ENCODE data around the gene STEAP4.

Gene STEAP4
- total RNA-seq = 0 to 6.7 (median 0.20) reads per million in 17 experiments

DNA sequence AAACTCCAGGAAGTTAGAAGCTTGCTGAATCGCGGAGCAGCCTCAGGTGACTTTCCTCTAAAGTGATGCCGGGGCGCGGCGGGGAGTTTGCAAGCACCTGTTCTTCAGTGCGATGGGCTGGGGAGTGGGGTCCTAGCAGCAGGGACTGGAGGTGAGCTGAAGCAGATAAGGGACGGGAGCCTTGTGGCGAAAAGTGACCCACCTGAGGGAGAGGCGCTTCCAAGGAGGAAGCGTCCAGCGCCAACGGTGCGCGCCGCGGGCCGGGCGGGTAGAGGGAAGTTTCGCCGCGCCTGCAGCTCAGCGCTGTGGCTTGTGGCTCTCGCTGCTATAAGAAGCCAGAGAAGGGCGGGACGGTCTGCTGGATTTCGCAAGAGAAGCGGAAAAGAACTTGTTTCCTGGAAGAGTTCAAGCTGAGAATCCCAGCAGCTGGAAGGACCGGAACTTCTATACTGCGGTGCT, at the start of gene STEAP4:
Gene STEAP4, minus strand, starts transcription at position 305 of the 459 bp plus-strand sequence. CDS start 22,625 bp downstream, outside the sequence.
- DNase-seq = peak; percentile 80 to 91 (median 88)

DNA sequence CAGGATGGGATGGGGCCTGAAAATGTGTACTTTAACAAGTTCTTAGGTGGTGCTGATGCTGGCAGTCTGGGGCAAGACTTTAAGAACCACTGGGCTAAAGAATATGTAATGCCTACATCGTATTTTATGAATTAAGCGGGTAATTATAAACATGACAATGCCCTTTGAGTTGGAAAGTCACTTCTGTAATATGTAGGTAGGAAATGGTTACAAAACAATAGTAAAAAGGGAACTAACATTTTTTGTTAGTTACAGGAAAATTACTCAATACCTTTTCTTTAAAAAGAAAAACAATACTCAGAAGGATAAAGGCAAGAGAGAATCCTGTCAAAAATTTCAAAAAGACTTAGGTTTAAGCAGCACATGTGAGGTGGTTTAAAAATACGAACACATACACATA, 48.3 kb upstream of the STEAP4 start:
- DNase-seq = peak in 3 of 4 experiments; percentile 3 to 73 (median 61)

DNA sequence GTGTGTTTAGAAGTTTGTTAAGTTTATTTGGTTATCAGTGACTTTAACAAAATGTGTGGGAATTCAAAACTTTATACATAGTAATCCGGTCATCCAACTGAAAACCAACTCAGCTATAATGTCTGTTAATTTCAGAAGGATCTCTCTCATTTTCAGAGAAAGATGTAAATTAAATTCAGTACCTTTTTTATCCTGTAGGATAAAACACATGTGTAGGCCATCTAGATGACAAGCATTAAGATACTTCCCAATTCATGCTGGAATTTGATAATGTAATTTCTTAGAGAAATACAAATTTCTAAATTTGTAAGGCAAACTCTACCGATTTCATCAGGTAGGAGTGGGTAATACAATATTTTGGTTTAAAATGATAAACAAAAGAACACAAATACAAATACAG, 43.4 kb upstream of the STEAP4 start:
- no peak for DNase-seq

DNA sequence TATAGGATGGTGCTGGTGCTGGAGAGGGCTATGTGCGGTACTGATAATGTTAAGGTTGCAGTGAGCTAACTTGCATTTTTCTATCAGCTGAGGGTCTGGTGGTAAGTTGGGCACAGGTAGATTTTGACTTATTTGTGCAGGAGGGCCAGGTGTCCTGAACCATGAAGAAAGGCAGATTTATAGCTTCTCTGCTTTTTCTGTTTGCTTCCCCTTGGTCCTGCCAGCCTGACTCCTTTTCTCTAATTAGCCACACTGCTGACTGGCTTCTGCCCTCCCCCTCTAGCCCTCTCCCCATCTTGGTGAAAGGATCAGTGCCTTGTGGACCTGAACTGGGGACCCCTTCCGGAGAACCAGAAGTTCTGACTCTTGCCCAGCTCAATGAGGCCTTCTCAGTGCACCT, 40.8 kb upstream of the STEAP4 start:
- DNase-seq = no peak

DNA sequence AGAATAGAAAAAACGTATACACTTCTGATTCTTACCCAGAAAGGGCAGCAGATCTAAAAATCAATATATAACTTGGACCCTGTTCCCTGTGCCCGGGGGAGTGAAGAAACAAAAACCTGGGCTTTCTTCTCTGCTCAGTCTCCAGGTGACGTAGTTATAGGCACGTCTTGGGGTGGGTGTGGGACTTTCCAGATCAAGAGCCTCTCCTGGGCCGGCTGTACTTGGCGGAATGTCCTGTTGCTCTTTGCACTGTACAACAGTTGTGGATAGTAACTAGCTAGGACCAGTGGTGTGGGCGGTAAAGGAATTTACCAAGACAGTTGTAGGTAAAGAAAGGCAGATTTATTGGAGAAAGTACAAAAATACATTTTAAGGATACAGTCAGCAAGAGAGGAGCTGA, 40.4 kb upstream of the STEAP4 start:
- DNase-seq = no peak

DNA sequence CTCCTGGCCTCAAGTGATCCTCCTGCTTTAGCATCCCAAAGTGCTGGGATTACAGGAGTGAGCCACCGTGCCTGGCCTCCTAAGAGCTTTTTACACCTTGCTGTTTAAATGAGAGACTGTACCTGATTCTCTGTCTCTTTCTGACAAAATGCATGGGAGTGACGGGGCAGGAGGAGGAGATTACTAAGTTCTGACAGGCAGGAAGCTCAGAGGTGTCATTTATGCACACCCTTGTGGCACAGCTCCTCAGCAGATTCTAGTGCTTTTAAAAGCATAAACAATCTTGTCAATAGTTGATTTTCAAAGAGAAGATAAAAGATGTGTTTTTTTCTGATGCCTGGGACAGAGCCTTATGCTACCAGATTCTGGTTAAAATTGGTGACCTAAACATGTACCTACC, 39.7 kb upstream of the STEAP4 start:
- DNase-seq = no peak

DNA sequence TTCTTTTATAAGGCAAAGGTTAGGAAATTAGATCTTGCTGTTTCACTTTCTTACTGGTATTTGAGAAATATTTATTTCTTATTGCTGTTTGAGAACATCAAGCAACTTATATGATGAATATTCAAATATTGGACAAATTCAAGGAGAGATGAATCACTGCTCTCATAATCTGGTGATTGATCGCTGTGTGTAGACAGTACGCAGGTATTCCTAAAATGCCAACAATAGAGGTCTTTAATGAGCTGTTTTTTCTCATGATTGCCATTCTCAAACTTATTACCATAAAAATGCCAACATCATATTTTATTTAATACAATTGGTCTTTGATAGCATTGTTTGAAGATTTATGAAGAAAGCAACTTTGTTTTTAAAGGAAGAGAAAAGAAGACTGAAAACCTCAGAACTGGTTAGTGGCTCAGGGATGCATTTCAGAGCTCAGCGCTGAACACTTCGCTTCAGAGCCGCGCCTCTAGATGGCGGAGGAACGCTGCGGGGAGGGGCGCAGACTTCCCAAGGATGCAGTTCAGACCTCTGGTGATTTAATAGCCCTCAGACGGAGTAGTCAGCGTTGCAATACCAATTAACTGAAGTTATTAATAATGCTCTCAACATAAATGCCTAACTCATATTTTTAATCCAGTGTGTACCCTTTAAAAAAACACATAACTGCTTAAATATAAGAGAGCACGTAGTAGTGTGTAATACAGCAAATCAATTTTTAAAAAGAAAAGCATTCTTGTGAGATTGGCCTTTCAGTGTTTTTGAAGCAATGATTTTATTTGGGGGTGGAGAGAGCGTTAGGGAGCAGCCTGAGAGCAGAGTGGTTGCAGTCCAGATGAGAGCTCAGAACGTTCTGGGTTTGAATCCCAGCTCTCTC, 38.5 kb upstream of the STEAP4 start:
- peak; percentile 27 to 69 (median 57) for DNase-seq

DNA sequence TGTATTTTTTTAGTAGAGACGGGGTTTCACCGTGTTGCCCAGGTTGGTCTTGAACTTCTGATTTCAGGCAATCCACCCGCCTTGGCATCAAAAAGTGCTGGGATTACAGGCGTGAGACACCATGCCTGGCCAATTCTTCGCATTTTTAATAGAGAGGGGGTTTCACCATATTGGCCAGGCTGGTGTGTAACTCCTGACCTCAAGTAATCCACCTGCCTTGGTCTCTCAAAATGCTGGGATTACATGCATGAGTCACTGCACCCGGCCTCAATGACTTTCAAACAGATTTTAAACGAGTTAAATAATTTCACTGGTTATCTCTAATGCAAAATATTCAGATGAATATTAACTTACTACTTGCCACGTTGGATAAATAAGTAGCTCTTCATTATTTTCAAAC, 37.6 kb upstream of the STEAP4 start:
- DNase-seq = no peak

DNA sequence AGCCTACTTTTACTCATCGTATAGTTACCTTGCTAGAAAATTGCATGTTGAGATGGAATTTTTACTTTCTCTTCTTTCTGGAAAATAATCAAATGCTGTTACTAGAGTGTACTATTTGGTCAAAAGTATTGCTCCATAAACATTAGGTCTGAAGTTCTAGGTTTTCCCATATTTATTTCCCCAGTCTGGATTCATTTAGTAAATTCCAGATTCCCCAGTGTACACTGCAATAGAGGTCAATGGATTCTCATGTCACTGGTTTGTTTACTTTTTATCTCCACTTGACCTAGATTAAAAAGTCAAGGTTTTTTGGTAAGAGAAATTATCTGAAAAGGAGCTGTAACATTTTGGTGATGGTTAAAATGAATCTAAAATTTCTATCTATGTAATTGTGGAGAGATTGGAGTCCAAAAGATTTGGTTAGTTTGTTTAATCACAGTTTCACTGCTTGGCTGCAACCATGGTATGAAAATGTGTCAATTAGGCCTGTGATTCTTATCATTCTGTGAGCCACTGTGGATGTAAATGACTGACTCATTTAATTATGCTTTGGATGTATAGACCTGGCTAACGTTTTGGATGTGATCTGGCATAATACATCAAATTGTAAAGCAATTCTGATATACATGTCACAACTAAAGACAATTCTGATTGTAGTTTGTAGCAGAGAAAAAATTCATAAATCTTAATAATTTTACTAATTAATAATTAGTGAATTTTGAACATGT, 32.7 kb upstream of the STEAP4 start:
- DNase-seq = no peak

DNA sequence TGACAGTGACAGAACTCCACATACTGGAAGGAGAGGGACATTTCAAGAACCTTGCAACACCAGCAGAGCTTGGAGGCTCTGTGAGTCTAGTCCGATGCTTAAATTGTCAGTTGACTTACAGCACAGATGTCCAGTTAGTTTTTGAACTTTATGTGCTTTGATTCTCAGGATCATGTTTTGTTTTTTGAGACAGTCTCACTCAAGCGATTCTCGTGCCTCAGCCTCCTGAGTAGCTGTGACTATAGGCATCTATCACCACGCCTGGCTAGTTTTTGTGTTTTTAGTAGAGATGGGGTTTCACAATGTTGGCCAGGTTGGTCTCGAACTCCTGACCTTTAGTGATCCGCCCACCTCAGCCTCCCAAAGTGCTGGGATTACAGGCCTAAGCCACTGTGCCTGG, 31.8 kb upstream of the STEAP4 start:
- DNase-seq = no peak

DNA sequence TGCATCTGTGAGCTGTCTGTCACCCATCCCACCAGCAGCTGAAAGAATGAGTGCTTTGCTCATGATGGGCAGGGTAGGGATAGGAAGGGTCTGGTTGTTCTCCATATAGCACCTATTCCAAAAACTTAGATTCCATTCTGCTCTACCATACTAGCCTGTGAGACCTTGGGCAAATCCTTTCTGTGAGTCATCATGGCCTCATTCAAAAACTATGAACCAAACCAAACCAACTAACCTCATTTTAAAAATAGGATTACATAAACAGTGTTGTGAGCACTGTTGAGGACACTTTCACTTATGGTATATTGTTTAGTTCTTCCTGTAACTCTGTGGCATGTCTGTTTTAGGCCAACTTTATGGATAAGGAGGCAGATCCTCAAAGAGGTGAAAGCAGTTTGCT, 30.9 kb upstream of the STEAP4 start:
- DNase-seq = no peak

DNA sequence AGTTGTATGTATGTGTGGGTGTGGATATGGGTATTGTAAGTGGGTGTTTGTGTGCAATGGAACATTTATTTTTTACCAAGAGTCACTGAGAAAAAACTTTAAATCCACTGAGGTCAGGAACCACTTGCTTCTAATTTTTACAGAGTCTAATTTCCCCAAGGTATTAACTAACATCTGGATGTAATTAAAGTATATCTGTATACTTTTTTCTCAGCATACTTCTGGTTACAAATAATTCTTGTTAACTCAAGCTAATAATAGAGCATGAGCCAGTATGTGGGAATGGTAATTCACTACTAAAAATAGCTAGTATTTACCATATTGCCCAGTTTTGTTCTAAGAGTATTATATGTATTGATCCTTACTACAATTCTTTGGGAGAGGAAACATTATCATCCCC, 24.6 kb upstream of the STEAP4 start:
- peak in 1 of 4 experiments; percentile 15 for DNase-seq

DNA sequence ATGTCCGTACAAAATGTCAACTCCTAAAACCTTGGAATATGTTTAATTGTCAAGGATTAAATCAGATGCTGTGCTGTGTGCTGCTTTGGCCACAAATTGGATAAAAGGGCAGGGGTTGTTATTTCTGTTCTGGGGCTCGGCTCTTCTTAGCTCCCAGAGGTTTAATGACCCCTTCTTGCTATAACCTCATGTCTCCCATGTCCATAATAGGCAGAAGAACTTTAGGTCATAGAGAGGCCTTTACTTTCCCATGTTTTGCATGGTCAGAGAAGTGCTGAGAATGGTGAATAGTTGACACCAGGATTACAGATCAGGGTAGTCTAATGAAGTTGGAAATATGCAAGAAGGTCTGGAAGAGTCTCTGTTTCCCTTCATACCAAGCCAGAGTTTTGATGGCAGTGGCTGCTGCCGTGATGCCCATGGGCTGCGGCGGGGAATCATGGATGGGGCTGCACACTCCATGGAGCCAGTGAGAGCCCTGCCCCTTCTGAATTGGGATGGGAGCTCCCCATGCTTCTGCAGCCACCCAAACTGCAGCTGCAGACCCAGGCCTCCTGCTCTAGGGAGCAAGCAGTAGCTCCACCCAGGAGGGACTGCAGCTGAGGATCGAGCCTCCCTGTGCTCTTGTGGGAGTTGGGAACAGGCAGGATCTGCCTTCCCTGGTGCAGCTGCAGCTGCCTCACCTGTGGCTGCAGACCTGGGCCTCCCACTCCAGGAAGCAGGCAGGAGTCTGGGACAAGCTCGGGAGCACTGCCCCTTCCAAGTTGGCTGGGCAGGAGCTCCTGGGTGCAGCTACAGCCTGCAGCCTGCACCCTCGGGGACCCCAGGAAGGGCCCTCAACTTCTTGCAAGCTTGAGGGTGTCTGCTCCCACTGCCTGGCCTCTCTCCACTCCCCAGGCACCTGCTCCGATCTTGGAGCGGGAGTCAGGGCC, 23.1 kb upstream of the STEAP4 start:
- DNase-seq = no peak

DNA sequence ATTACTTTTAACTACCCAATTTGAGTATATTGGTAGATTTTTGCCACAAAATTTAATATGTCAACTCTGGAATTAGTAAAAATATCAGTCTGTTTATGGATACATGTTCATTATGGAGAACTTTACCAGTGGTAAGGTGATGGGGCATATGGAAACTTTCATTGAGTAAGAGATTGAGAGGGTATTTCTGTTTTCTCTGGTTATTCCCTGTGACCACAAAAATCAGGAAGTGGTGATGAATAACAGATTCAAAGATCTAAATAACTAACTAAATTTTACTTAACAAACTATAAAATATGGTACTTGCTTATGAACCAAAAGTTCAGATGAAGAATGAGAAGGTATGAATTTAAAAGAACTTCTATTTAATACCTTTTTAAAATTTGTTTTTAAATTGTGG, 22.1 kb upstream of the STEAP4 start:
- peak in 3 of 4 experiments; percentile 11 to 62 (median 60) for DNase-seq

DNA sequence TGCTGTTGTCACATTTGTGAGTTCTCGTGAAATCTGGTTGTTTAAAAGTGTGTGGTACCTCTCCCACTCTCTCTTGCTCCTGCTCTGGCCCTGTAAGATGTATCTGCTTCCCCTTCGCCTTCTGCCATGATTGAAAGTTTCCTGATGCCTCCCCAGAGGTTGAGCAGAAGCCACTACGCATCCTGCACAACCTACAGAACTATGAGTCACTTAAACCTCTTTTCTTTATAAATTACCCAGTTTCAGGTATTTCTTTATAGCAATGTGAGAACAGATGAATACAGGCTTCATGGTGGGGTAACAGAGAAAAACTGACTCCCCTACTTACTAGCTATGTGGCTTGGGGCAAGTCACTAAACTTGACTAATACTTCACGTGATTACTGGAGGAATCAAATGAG, 18.0 kb upstream of the STEAP4 start:
- DNase-seq = no peak

DNA sequence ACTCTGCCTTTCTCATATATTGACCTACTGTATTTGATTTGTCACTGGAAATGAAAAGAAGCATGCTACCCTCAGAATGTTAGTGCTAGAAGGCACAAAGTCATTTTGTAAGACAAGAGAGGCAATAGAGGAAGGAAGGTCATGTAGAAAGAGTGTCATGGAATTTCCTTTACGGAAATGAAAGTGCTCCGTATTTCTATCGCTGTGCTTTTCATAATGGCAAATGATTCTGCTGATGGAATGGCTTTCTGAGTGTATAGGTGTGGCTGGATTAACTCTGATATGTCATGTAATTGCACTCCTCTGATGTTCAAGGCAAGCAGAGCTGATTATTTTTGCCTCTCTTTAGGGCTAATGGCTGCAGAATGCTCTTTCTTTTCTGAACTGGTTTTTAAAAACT, 15.5 kb upstream of the STEAP4 start:
- DNase-seq = peak; percentile 39 to 85 (median 66)

DNA sequence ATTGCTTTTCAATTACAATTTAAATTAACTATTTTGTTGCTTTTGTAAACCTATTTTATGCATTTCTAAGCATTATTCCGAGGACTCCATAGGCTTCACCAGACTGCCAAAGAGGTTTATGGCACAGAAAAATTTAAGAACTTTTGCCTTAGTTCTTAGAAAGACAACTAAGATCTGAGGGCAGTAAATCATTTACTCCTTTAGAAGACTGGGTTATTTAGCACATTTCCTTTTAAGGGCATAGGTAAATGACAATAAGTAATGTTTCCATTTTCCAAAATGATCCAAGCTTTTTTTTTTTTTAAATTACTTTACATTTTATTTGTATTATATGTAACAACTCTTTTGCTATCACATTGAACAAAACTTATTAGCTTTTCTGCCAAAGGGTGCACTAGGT, 15.0 kb upstream of the STEAP4 start:
- no peak for DNase-seq

DNA sequence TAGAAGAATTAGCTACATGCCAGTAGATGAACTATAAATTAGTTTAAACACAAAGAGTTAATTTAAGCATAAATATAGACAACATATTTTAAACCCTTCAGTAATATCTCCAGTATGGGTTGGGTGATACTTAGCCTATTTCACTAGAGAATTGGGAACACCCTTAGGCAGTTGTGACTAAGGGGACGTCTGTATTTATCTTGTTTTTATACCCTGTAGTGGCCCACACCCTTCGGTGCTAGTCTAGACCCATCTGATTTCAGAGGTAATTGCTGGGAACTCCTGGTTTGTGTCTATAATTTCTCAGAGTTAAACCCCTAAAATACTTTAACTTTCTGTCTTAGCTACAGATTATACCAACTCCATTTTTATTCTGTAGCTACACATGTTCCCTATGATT, 11.5 kb upstream of the STEAP4 start:
- DNase-seq = no peak

DNA sequence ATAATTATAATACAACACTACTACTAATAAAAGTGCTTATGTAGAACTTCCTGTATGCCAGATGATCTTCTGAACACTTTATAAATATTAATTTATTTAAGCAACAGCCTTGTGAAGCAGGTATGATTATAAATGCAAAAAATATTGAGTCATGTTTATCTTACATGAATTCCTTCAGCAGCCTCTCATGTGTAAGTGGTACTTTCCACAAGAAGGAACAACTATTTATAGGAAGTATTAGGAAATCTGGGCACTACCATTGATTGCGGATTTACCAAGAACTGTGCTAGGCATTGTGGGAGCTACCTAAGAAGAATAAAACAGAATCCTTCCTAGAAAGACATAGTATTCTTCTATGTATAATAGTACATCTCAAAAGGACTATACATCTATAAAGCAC, 10.7 kb upstream of the STEAP4 start:
- peak; percentile 31 to 79 (median 54) for DNase-seq

DNA sequence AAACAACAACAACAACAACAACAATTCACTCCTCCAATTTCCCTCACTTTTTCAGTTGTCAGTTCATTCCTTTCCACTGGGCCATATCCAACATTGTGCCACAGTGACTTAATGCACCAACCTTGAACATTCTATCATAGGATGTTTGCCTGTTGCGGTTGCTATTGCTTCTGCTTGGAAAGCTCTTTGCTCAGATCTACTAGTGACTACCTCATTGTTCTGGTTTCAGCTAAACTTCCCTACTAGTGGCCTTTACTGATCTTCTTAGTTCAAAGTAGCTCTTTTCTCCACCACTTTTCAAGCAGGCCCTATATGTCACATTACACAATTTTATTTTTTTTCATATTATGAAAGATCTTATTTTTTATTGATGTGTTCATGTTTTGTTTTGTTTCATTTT, 9.8 kb upstream of the STEAP4 start:
- DNase-seq = peak in 3 of 4 experiments; percentile 34 to 55 (median 53)

DNA sequence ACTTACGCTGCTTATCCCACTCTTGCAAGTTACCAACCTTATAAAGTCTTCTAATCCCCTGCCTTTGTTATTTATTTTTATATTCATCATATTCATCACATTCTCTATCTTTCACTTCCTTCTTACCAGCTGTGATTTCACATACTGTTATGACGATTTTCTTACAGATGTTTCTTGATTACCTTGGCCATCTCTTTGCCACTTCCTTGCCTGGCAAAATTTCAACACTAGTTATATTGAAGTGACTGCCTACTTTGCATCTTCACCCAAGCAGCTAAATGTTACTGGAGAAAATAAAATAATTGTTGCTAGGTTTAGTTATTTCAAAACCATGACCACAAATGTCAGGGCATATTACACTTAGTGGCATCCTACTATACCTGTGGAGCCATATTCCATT, 8.8 kb upstream of the STEAP4 start:
- DNase-seq = peak in 2 of 4 experiments; percentile 30 to 32

DNA sequence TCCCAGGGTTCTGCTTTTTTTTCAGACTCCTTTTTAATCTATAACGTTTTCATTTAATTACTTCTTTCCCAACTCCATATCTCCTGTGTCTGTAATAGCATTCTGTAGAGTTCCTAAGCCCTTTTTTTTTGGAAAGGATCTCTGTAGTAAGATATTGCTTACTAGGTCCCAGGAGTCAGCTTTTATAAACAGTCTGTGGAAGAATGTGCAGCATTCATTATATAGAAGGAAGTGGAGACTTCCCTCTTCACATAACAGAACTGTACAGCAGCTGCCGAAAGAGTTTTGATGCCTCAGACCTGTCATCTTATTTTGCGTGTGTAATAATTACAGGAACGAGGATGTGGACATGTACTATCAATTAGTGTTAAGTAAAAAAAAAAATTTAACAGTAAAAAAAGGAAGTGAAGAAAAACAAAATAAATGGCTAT, 7.4 kb upstream of the STEAP4 start:
- DNase-seq = peak; percentile 57 to 80 (median 72)

Data from suppressor macrophage (primary cell).